Neural progenitor cell (in vitro differentiated cells): Measurements from ENCODE around the gene PDLIM1. TPM values are rescaled to one million over a fixed set of nuclear protein-coding genes. Genes with fewer than 3 reads are reported as not detected.

Source experiments
- DNase-seq: peaks from one replicate; pipeline ENCODE4 v3.0.0-alpha.2; 2016; ENCODE audit warnings: low spot score
- H2AFZ ChIP-seq: fragments of 200-600 bp; sonication (generic); replicated peaks from 2 replicates; pipeline ENCODE4 v1.6.1; 2016; ENCODE audit warnings: antibody characterized with exemption
- H3F3A ChIP-seq: fragments of 200-600 bp; sonication (generic); 2 replicates; pipeline ENCODE4 v1.6.1; 2016; ENCODE audit warnings: antibody characterized with exemption, low read depth
- H3K27ac ChIP-seq: fragments of 200-600 bp; sonication (generic); 2 replicates; pipeline ENCODE4 v1.5.1; 2016; ENCODE audit warnings: mild to moderate bottlenecking
- H3K27me3 ChIP-seq: fragments of 200-600 bp; sonication (generic); 2 replicates; pipeline ENCODE4 v1.6.1; 2016; ENCODE audit warnings: mild to moderate bottlenecking, moderate library complexity
- H3K36me3 ChIP-seq: fragments of 200-600 bp; sonication (generic); 2 replicates; pipeline ENCODE4 v1.5.1; 2016
- H3K4me1 ChIP-seq: fragments of 200-600 bp; sonication (generic); 2 replicates; pipeline ENCODE4 v1.6.1; 2016; ENCODE audit warnings: mixed run types
- H3K4me2 ChIP-seq: fragments of 200-600 bp; sonication (generic); 2 replicates; pipeline ENCODE4 v1.6.1; 2016
- H3K4me3 ChIP-seq: fragments of 200-600 bp; sonication (generic); 2 replicates; pipeline ENCODE4 v1.5.1; 2016
- H3K79me2 ChIP-seq: fragments of 200-600 bp; sonication (generic); 2 replicates; pipeline ENCODE4 v1.6.1; 2016; ENCODE audit warnings: low read depth
- H3K9ac ChIP-seq: fragments of 200-600 bp; sonication (generic); 2 replicates; pipeline ENCODE4 v1.6.1; 2016
- H3K9me3 ChIP-seq: fragments of 200-600 bp; sonication (generic); 2 replicates; pipeline ENCODE4 v1.5.1; 2016; ENCODE audit warnings: low read depth
- H4K20me1 ChIP-seq: fragments of 200-600 bp; sonication (generic); 2 replicates; pipeline ENCODE4 v1.6.1; 2016; ENCODE audit warnings: low read depth
- H3K27ac Mint-ChIP-seq: 3 replicates; pipeline ENCODE4 v1.8.0; 2021; ENCODE audit warnings: mixed read lengths
- H3K27me3 Mint-ChIP-seq: 2 replicates; pipeline ENCODE4 v1.8.0; 2022; ENCODE audit warnings: low read depth, mild to moderate bottlenecking, inconsistent platforms, moderate library complexity, mixed read lengths; ENCODE audit not compliant: insufficient read depth
- H3K36me3 Mint-ChIP-seq: 3 replicates; pipeline ENCODE4 v1.8.0; 2021; ENCODE audit warnings: mixed read lengths
- H3K4me1 Mint-ChIP-seq: 3 replicates; pipeline ENCODE4 v1.8.0; 2021; ENCODE audit warnings: mixed read lengths
- H3K4me3 Mint-ChIP-seq: 3 replicates; pipeline ENCODE4 v1.8.0; 2021; ENCODE audit warnings: mild to moderate bottlenecking, moderate library complexity, mixed read lengths
- H3K9me3 Mint-ChIP-seq: 3 replicates; pipeline ENCODE4 v1.8.0; 2020; ENCODE audit warnings: mixed read lengths
- CTCF ChIP-seq: fragments of 200-600 bp; sonication (generic); IDR thresholded peaks from 2 replicates; pipeline ENCODE4 v1.5.1; 2017; ENCODE audit warnings: antibody characterized with exemption, mild to moderate bottlenecking
- EZH2 ChIP-seq: fragments of 200-600 bp; sonication (generic); IDR thresholded peaks from 2 replicates; pipeline ENCODE4 v1.6.1; 2017; ENCODE audit warnings: antibody characterized with exemption, mild to moderate bottlenecking, moderate library complexity
- EZH2phosphoT487 ChIP-seq: fragments of 200-600 bp; sonication (generic); IDR thresholded peaks from 2 replicates; pipeline ENCODE4 v1.6.1; 2017; ENCODE audit warnings: antibody characterized with exemption
- total RNA-seq: library from RNA; depleted of rRNA; stranded (reverse); fragments of >200 nt; gene quantifications from 2 replicates; pipeline ENCODE4 v1.2.3, GENCODE V29; 2015; ENCODE audit warnings: low replicate concordance

The PDLIM1 gene
- total RNA-seq, 1 donor from 2014 or later = 4.6 TPM

GRCh38 chr10:95257849-95258248, 33.0 kb downstream of the PDLIM1 start:
- H3K4me2 ChIP-seq = no peak overlapping the region
- no peak overlapping the region for H2AFZ ChIP-seq
- H3K4me1 ChIP-seq = no peaks in the 10 kb centered on the region
- Mint-ChIP-seq H3K4me1 (peaks cover 11% of the 10 kb centered on the region), H3K27ac (no peak overlapping the region), H3K27me3 (no peaks in the 10 kb centered on the region), H3K4me3 (no peak overlapping the region), H3K36me3 (peaks cover 4% of the 10 kb centered on the region), H3K9me3 (peaks cover 4% of the 10 kb centered on the region)
- no peak for TF ChIP-seq EZH2
- TF ChIP-seq EZH2phosphoT487 = no peak
- TF ChIP-seq CTCF = no peak
- no peak for DNase-seq
- H4K20me1 ChIP-seq = no peaks in the 10 kb centered on the region
- peaks cover 3% of the 10 kb centered on the region for H3K9me3 ChIP-seq
- no peak overlapping the region for H3K27ac ChIP-seq
- no peaks in the 10 kb centered on the region for H3K36me3 ChIP-seq
- no peak overlapping the region for H3K9ac ChIP-seq
- H3F3A ChIP-seq = no peaks in the 10 kb centered on the region
- no peaks in the 10 kb centered on the region for H3K79me2 ChIP-seq
- H3K4me3 ChIP-seq = no peak overlapping the region
- H3K27me3 ChIP-seq = no peaks in the 10 kb centered on the region

- no peak for DNase-seq
- Histone ChIP-seq H3K79me2 (no peaks in the 10 kb centered on the region), H4K20me1 (no peaks in the 10 kb centered on the region), H3K36me3 (no peaks in the 10 kb centered on the region), H3K9ac (no peak overlapping the region), H3K4me3 (no peak overlapping the region), H3K27ac (no peak overlapping the region), H3K27me3 (no peaks in the 10 kb centered on the region), H3K9me3 (peaks cover 3% of the 10 kb centered on the region), H3K4me2 (no peak overlapping the region), H2AFZ (no peak overlapping the region), H3K4me1 (no peaks in the 10 kb centered on the region), H3F3A (no peaks in the 10 kb centered on the region)
- Mint-ChIP-seq H3K36me3 (peaks cover 4% of the 10 kb centered on the region), H3K4me1 (peaks cover 11% of the 10 kb centered on the region), H3K4me3 (no peak overlapping the region), H3K9me3 (peaks cover 4% of the 10 kb centered on the region), H3K27ac (no peak overlapping the region), H3K27me3 (peaks cover under 1% of the 10 kb centered on the region)
- TF ChIP-seq EZH2 (no peak), EZH2phosphoT487 (no peak), CTCF (no peak)
Observed at GRCh38 chr10:95256268-95256667, 34.5 kb downstream of the PDLIM1 start.

- Histone ChIP-seq H3K4me3 (no peak overlapping the region), H4K20me1 (no peaks in the 10 kb centered on the region), H3K4me2 (no peak overlapping the region), H2AFZ (no peak overlapping the region), H3K9ac (no peak overlapping the region), H3K36me3 (no peaks in the 10 kb centered on the region), H3K27me3 (no peaks in the 10 kb centered on the region), H3K9me3 (peaks cover 3% of the 10 kb centered on the region), H3F3A (no peaks in the 10 kb centered on the region), H3K79me2 (no peaks in the 10 kb centered on the region), H3K27ac (no peak overlapping the region), H3K4me1 (no peaks in the 10 kb centered on the region)
- Mint-ChIP-seq H3K36me3 (peaks cover 4% of the 10 kb centered on the region), H3K4me3 (no peak overlapping the region), H3K27ac (no peak overlapping the region), H3K4me1 (no peaks in the 10 kb centered on the region), H3K27me3 (peaks cover 2% of the 10 kb centered on the region), H3K9me3 (peaks cover 4% of the 10 kb centered on the region)
- DNase-seq = no peak
- TF ChIP-seq CTCF (no peak), EZH2phosphoT487 (no peak), EZH2 (no peak)
Observed at GRCh38 chr10:95254629-95255028, 36.2 kb downstream of the PDLIM1 start.
